Activated T-cell treated with anti-CD3 and anti-CD28 coated beads, Interleukin-2, amount 50 U/mL, for 24 hours (primary cell): ENCODE measurements around the gene AQP12A.
A peak's percentile ranks its signal among the peaks of the same experiment; 100 is the strongest.

ENCODE experiments used
- DNase-seq: peaks from one replicate; pipeline ENCODE4 v3.0.0-alpha.2; 2020
- H3K27ac Mint-ChIP-seq: 2 replicates; pipeline ENCODE4 v1.8.0; 2020; ENCODE audit warnings: mild to moderate bottlenecking, mixed read lengths
- H3K27me3 Mint-ChIP-seq: 2 replicates; pipeline ENCODE4 v1.8.0; 2020; ENCODE audit warnings: mixed read lengths
- H3K36me3 Mint-ChIP-seq: 2 replicates; pipeline ENCODE4 v1.8.0; 2020; ENCODE audit warnings: low read depth, mixed read lengths
- H3K4me1 Mint-ChIP-seq: 2 replicates; pipeline ENCODE4 v1.8.0; 2020; ENCODE audit warnings: low read depth, mixed read lengths
- H3K4me3 Mint-ChIP-seq: 2 replicates; pipeline ENCODE4 v1.8.0; 2020; ENCODE audit warnings: mild to moderate bottlenecking, moderate library complexity, mixed read lengths
- H3K9me3 Mint-ChIP-seq: 2 replicates; pipeline ENCODE4 v1.8.0; 2020; ENCODE audit warnings: mixed read lengths

The AQP12A gene

GRCh38 chr2:240737512-240737911 is 45.8 kb downstream of the AQP12A start:
- Mint-ChIP-seq H3K27ac (no peak overlapping the region), H3K27me3 (no peaks in the 10 kb centered on the region), H3K4me3 (no peak overlapping the region), H3K36me3 (no peaks in the 10 kb centered on the region), H3K9me3 (no peaks in the 10 kb centered on the region), H3K4me1 (peaks cover 15% of the 10 kb centered on the region)
- no peak for DNase-seq

GRCh38 chr2:240737958-240738357 is 46.3 kb downstream of the AQP12A start:
- no peaks in the 10 kb centered on the region for H3K27me3 Mint-ChIP-seq
- no peaks in the 10 kb centered on the region for H3K9me3 Mint-ChIP-seq
- H3K36me3 Mint-ChIP-seq, result no peaks in the 10 kb centered on the region
- H3K4me3 Mint-ChIP-seq, result no peak overlapping the region
- no peak overlapping the region for H3K27ac Mint-ChIP-seq
- peaks cover 15% of the 10 kb centered on the region for H3K4me1 Mint-ChIP-seq
- no peak for DNase-seq

DNA sequence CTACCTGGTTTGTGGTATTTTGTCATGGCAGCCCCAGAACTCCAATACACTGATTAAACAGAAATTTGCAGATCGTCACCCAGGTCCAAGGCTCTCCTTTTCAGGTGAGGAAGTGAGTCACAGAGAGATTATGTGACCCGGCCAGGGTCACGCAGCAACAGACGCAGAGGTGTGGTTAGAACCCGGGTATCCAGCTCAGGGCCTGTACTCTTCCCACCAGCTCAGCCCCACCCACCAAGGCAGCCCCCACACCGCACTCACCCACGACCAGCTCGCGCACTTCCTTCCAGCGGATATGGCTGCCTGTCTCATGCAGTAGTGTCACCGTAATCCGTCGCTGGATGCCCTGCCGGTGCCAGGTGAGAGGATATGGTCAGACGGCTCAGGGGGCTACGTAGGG is 48.1 kb downstream of the AQP12A start:
- H3K4me3 Mint-ChIP-seq, result peak overlapping the region; percentile 6
- DNase-seq, result peak; percentile 42
- peaks cover 15% of the 10 kb centered on the region for H3K4me1 Mint-ChIP-seq
- no peaks in the 10 kb centered on the region for H3K27me3 Mint-ChIP-seq
- peak overlapping the region; percentile 4 for H3K27ac Mint-ChIP-seq
- H3K9me3 Mint-ChIP-seq, result no peaks in the 10 kb centered on the region
- no peaks in the 10 kb centered on the region for H3K36me3 Mint-ChIP-seq

DNA sequence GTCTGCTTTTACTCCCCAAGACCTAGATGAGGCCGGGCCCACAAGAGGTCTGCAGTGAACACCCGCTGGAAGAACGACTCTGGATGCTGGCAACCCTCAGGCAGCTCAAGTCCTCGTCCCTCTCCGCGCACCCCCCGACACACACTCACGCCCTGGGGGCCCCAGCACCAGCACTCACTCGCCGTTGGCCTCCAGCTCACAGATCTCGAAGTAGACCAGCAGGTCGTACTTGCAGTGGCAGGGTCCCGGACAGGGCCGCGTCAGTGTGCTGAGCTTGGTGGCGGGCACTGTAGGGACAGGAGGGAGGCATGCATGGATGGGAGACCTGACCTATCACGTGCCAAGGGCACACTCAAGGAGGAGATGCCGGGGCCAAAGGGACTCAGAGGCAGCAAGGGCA is 49.4 kb downstream of the AQP12A start:
- no peaks in the 10 kb centered on the region for H3K36me3 Mint-ChIP-seq
- no peak overlapping the region for H3K27ac Mint-ChIP-seq
- DNase-seq, result no peak
- no peaks in the 10 kb centered on the region for H3K9me3 Mint-ChIP-seq
- no peaks in the 10 kb centered on the region for H3K27me3 Mint-ChIP-seq
- no peak overlapping the region for H3K4me3 Mint-ChIP-seq
- H3K4me1 Mint-ChIP-seq, result peaks cover 15% of the 10 kb centered on the region

DNA sequence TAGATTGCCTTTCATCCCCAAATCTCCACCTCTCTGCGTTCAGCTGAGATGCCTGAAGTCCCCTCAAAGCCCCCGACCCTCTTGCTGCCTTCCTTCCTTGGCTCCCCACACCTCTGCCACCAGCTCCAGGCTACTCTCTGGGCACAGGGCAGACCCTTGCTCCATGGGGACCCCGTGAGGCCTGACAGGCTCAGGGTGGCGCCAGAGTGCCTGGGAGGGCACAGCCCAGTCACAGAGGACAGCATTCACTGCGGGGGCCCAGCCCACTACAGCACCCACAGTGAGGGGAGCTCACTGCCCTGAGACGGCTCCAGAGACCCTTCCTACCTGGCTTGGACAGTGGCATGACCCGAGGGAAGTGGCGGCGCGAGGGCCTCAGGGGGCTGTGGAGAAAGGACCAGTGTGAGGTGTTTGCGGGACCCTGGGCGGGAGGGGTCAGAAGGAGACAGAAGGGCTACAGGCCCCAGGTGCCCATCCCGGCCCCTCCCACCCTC is 51.0 kb downstream of the AQP12A start:
- H3K27ac Mint-ChIP-seq, result no peak overlapping the region
- H3K36me3 Mint-ChIP-seq, result no peaks in the 10 kb centered on the region
- H3K27me3 Mint-ChIP-seq, result no peaks in the 10 kb centered on the region
- no peaks in the 10 kb centered on the region for H3K9me3 Mint-ChIP-seq
- DNase-seq, result no peak
- H3K4me1 Mint-ChIP-seq, result peaks cover 15% of the 10 kb centered on the region
- no peak overlapping the region for H3K4me3 Mint-ChIP-seq

DNA sequence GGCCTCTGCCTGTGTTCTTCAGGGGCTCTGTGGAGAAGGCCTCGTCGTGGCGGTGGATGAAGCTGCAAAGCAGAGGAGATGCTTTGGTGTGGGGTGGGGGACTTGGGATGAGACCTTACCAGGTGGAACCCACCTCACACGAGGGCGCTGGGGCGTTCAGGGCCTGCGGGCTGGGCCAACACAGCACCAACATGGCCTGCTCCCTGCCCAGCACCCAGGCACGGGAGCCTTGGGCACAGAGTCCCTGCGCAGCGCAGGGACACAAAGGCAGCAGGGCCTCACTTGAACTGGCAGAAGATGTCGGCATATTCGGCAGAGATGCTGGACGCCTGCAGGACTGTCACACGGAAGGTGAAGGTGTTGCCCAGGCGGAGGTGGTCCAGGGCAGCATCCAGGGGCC is 53.8 kb downstream of the AQP12A start:
- no peak for DNase-seq
- Mint-ChIP-seq H3K27me3 (no peaks in the 10 kb centered on the region), H3K36me3 (no peaks in the 10 kb centered on the region)

DNA sequence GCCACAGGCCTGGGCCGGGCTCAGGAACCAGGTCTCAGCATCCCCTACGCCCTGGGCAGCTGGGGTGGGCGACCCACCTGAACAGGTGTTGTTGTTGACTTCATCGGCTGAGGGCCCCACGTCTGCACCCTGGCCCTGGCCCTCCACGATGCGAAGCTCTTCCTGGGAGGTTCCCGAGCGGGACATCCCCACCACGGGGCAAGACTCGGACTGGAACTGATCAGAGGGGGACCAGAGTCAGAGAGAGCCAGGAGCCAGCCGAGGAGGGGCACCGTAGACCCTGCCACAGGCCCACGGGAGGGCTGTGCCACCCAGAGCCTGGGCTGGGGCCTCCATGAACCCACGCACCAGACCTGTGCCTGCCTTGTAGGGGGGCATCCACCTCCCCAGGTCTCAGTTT is 54.3 kb downstream of the AQP12A start:
- Mint-ChIP-seq H3K9me3 (no peaks in the 10 kb centered on the region), H3K4me1 (no peaks in the 10 kb centered on the region), H3K36me3 (no peaks in the 10 kb centered on the region), H3K27ac (no peak overlapping the region), H3K4me3 (no peak overlapping the region), H3K27me3 (no peaks in the 10 kb centered on the region)
- no peak for DNase-seq

More for the DNA sequence above, 53.8 kb downstream of the AQP12A start:
- Mint-ChIP-seq H3K27ac (no peak overlapping the region), H3K4me3 (no peak overlapping the region), H3K4me1 (no peaks in the 10 kb centered on the region), H3K9me3 (no peaks in the 10 kb centered on the region)

DNA sequence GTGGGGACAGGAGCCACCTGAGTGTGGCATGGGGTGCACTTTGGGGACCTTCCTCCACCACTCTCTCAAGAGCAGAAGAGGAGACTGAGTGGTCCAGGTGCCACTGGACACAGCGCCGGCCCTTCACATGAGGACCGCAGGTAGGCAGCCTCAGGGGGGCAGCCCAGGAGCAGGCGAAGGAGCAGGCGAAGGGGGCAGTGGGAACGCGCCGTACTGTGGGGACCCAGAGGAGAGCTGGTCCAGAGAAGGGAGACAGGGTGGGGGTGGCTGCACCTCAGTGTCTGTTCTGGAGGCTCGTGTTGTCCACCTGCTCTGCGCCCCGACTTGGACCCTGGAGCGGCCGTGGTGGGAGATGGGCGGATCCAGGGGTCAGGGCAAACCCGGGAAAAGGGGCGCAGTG is 55.0 kb downstream of the AQP12A start:
- Mint-ChIP-seq H3K9me3 (no peaks in the 10 kb centered on the region), H3K4me1 (no peaks in the 10 kb centered on the region), H3K36me3 (no peaks in the 10 kb centered on the region), H3K27ac (no peak overlapping the region), H3K4me3 (no peak overlapping the region), H3K27me3 (no peaks in the 10 kb centered on the region)
- DNase-seq, result no peak

DNA sequence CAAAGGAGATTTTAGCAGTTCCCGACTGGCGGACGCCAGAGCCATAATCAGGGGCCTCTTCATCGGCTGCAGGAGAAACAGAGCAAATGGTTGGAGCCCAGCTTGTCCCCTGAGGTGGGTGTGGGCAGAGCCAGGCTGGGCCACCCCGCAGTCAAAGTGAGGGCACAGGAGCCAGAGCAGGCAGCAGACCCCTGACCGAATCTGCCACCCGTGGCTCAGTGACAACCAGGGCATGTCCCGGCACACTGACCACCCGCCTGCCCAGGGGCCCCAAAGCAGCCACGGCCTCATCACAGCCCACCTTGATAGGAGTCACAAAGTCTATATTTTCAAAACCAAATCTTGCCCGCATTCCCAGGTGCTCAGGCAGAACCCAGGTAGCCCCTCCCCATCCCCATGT is 55.6 kb downstream of the AQP12A start:
- H3K27me3 Mint-ChIP-seq, result no peaks in the 10 kb centered on the region
- H3K9me3 Mint-ChIP-seq, result no peaks in the 10 kb centered on the region
- H3K4me1 Mint-ChIP-seq, result no peaks in the 10 kb centered on the region

More for the DNA sequence above, 55.6 kb downstream of the AQP12A start:
- Mint-ChIP-seq H3K36me3 (no peaks in the 10 kb centered on the region), H3K4me3 (no peak overlapping the region), H3K27ac (no peak overlapping the region)
- DNase-seq, result no peak
